T-helper 17 cell (primary cell): ENCODE data around the gene EXOC2. TPM values are rescaled to one million over a fixed set of nuclear protein-coding genes. Genes with fewer than 3 reads are reported as not detected.

ENCODE experiments used
- ATAC-seq: fragments of 150-1000 bp; cut with Tn5 transposase; 2 replicates; pipeline ENCODE4 v1.10.0; 2021; ENCODE audit warnings: mild to moderate bottlenecking, moderate library complexity
- DNase-seq, 3 donors: peaks; one replicate each; pipeline versions ENCODE4 v3.0.0 to v3.0.0-alpha.2; 2020 to 2021
- H3K9me3 ChIP-seq: one replicate; pipeline ENCODE4 v1.7.0; 2013; ENCODE audit warnings: low read length, mild to moderate bottlenecking; ENCODE audit not compliant: control insufficient read depth, poor library complexity, severe bottlenecking
- H3K27ac Mint-ChIP-seq: one replicate; pipeline ENCODE4 v1.8.0; 2022; ENCODE audit warnings: mild to moderate bottlenecking, moderate library complexity, mixed read lengths
- H3K27me3 Mint-ChIP-seq: one replicate; pipeline ENCODE4 v1.8.0; 2022; ENCODE audit warnings: mixed read lengths
- H3K36me3 Mint-ChIP-seq: one replicate; pipeline ENCODE4 v1.8.0; 2022; ENCODE audit warnings: low read depth, mixed read lengths
- H3K4me1 Mint-ChIP-seq: one replicate; pipeline ENCODE4 v1.8.0; 2022; ENCODE audit warnings: mild to moderate bottlenecking, mixed read lengths
- H3K4me3 Mint-ChIP-seq: one replicate; pipeline ENCODE4 v1.8.0; 2022; ENCODE audit warnings: mild to moderate bottlenecking, moderate library complexity, mixed read lengths
- total RNA-seq, 4 donors: library from RNA in 2 of 4; stranded (reverse) in 2 of 4; gene quantifications; one replicate each; pipeline ENCODE4 v1.2.3 and lab custom pipeline; 2022 to 2026

EXOC2 gene
- total RNA-seq, 2 donors from 2014 or later = 30.7 to 30.9 TPM

DNA sequence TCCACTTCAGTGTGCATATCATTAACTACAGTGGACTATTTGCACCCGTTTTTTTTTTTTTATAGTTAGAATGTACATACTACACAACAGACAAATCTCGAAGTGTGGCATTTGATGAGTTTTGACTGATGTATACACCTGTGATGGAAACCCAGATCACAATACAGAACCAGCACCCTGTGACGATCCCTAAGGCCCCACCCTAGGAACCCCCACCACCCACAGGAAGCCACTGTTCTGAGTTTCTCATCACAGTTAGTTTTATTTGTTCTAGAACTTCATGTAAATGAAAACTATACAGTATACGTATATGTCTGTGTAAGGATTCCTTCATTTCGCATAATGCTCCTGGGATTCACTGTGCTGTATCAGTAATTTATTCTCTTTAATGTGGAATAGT, 198.5 kb downstream of the EXOC2 start:
- Mint-ChIP-seq H3K4me1 (peaks cover 56% of the 10 kb centered on the region), H3K4me3 (no peak overlapping the region), H3K36me3 (peaks cover 2% of the 10 kb centered on the region), H3K27me3 (no peaks in the 10 kb centered on the region), H3K27ac (peak overlapping the region; percentile 90)
- peak; percentile 30 for ATAC-seq
- no peaks in the 10 kb centered on the region for H3K9me3 ChIP-seq
- no peak for DNase-seq

GRCh38 chr6:493840-494239, 199.1 kb downstream of the EXOC2 start:
- Mint-ChIP-seq H3K27ac (peak overlapping the region; percentile 90), H3K36me3 (peaks cover 2% of the 10 kb centered on the region), H3K27me3 (no peaks in the 10 kb centered on the region), H3K4me1 (peaks cover 57% of the 10 kb centered on the region), H3K4me3 (peak overlapping the region; percentile 31)
- ATAC-seq (no peak), DNase-seq (no peak)
- no peaks in the 10 kb centered on the region for H3K9me3 ChIP-seq

- H3K4me1 Mint-ChIP-seq = peaks cover 53% of the 10 kb centered on the region
- H3K27ac Mint-ChIP-seq = peak overlapping the region; percentile 90
- DNase-seq (no peak), ATAC-seq (no peak)
- no peaks in the 10 kb centered on the region for H3K36me3 Mint-ChIP-seq
- no peaks in the 10 kb centered on the region for H3K9me3 ChIP-seq
- H3K27me3 Mint-ChIP-seq = no peaks in the 10 kb centered on the region
- H3K4me3 Mint-ChIP-seq = no peak overlapping the region
These were observed 200.0 kb downstream of the EXOC2 start for GRCh38 chr6:492816-493414.

DNA sequence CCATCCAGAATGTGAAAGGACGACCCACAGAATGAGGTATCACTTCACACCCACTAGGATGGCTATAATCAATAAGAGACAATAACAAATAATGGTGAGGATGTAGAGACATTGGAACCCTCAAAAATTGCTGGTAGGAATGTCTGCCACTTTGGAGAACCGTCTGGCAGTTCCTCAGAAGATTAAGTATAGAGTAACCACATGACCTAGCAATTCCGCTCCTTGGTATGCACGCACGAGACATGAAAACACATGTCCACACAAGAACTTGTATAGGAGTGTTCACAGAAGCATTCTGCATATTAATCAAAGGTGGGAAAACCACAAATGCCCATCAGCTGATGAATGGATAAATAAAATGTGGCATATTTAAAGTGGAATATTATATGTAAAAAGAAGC, 200.8 kb downstream of the EXOC2 start:
- H3K4me3 Mint-ChIP-seq = no peak overlapping the region
- H3K9me3 ChIP-seq = no peaks in the 10 kb centered on the region
- no peak for ATAC-seq
- peaks cover 53% of the 10 kb centered on the region for H3K4me1 Mint-ChIP-seq
- no peak for DNase-seq
- H3K27ac Mint-ChIP-seq = peak overlapping the region; percentile 90
- H3K27me3 Mint-ChIP-seq = no peaks in the 10 kb centered on the region
- H3K36me3 Mint-ChIP-seq = no peaks in the 10 kb centered on the region

DNA sequence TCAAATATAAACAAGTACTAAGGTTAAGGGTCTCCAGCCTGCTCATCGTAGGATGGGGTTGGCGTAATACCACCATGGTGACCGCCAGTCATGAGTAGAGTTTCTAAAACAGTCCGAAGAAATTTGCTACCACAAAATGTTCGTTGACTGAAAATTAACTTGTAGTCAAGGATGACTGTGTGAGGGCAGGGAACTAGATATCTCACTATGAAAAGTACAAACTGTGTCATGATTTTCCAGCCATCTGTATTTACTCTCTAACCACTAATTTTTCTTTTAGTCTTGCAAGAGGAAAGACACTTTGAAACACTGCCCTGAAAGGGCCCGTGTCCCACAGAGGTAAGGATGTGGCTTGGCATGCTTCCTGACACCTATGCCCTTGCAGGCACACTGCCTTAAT, 201.7 kb downstream of the EXOC2 start:
- peak; percentile 64 for ATAC-seq
- peak overlapping the region; percentile 90 for H3K27ac Mint-ChIP-seq
- no peaks in the 10 kb centered on the region for H3K36me3 Mint-ChIP-seq
- no peak for DNase-seq
- peaks cover 53% of the 10 kb centered on the region for H3K4me1 Mint-ChIP-seq
- H3K9me3 ChIP-seq = no peaks in the 10 kb centered on the region
- no peaks in the 10 kb centered on the region for H3K27me3 Mint-ChIP-seq
- peak overlapping the region; percentile 36 for H3K4me3 Mint-ChIP-seq

DNA sequence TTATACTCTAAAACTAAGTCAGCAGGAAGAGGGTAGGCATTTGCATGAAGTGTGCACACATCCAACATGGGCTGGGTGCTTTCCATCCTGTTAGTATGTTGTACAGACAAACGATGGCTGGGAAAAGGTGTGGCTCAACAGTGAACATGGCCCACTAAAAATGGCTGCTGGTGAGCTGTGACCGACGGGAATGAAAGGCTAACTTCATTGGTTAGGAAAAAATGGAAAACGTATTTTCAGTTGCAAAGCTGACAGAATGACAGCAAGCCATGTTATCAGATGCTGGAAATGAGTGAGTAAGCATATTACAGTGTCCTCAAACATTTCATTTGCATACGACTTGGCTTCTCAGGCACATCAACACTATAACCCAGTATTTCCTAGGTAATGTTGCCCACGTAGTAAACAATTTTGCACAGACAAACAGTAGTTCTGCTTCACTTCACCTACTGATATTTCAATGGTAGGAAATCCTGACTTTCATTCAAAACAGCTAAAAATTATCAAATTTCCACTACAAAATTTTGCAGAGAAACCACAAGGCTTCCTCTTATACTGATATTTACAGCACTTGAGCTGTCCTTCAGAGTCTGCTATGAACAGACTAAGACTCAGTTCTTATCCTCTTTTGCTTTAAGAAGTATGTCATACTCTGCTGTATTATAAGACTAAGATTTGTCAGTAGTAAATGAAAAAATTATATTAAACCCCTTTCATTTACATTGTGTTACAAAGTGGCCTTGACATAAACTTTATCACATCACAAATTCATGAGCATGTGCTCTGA, 202.5 kb downstream of the EXOC2 start:
- H3K4me1 Mint-ChIP-seq = peaks cover 50% of the 10 kb centered on the region
- DNase-seq (no peak), ATAC-seq (peak; percentile 51)
- no peaks in the 10 kb centered on the region for H3K9me3 ChIP-seq
- H3K27me3 Mint-ChIP-seq = no peaks in the 10 kb centered on the region
- H3K36me3 Mint-ChIP-seq = no peaks in the 10 kb centered on the region
- H3K4me3 Mint-ChIP-seq = peak overlapping the region; percentile 61
- peak overlapping the region; percentile 90 for H3K27ac Mint-ChIP-seq

DNA sequence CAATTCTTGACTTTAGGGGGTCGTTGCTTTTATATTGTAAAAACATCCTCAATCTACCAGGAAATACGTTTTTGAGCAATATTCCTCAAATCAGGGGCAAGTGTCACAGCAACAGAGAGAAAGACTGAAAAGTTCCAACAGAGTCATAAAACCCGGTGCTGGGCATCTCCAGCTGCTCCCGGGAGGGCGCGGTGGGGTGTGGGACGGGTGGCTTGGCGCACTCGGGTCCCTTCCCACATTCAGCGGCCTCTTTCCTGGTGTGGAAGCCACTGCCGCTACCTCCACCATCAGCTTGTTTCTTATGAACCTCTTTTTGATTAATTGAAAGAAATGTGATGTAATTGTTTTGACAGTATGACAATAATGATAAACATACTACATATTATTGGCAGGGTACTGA, 203.2 kb downstream of the EXOC2 start:
- no peaks in the 10 kb centered on the region for H3K27me3 Mint-ChIP-seq
- peaks cover 48% of the 10 kb centered on the region for H3K4me1 Mint-ChIP-seq
- peak overlapping the region; percentile 61 for H3K4me3 Mint-ChIP-seq
- H3K36me3 Mint-ChIP-seq = no peaks in the 10 kb centered on the region
- ATAC-seq = no peak
- no peaks in the 10 kb centered on the region for H3K9me3 ChIP-seq
- DNase-seq = no peak
- H3K27ac Mint-ChIP-seq = peak overlapping the region; percentile 90

GRCh38 chr6:489001-489400, 203.9 kb downstream of the EXOC2 start:
- Mint-ChIP-seq H3K36me3 (peaks cover 3% of the 10 kb centered on the region), H3K27ac (peak overlapping the region; percentile 90), H3K27me3 (no peaks in the 10 kb centered on the region), H3K4me3 (peak overlapping the region; percentile 84), H3K4me1 (peaks cover 48% of the 10 kb centered on the region)
- H3K9me3 ChIP-seq = no peaks in the 10 kb centered on the region
- ATAC-seq (no peak), DNase-seq (no peak)

DNA sequence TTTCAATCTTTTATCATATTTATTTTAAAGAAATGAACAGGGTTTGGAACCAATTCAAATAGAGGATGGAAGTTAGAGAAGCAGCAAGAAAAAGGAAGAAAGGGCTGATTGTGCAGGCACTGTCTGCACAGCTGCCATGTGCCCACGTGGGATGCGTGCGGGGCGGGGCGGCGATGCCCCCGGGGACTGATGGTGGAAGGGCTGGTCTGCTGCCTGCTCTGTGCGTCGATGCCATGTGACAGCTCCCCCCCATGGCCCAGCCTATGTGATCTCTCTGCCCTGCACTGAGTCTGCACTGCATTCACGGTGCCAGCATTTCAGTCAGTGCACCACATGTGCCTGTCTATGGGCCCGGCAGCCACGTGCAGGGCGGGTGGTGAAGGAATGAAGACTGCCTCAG, 205.0 kb downstream of the EXOC2 start:
- ATAC-seq (peak; percentile 40), DNase-seq (no peak)
- H3K27me3 Mint-ChIP-seq = no peaks in the 10 kb centered on the region
- no peaks in the 10 kb centered on the region for H3K9me3 ChIP-seq
- peaks cover 38% of the 10 kb centered on the region for H3K4me1 Mint-ChIP-seq
- H3K27ac Mint-ChIP-seq = peak overlapping the region; percentile 63
- peaks cover 5% of the 10 kb centered on the region for H3K36me3 Mint-ChIP-seq
- H3K4me3 Mint-ChIP-seq = no peak overlapping the region

DNA sequence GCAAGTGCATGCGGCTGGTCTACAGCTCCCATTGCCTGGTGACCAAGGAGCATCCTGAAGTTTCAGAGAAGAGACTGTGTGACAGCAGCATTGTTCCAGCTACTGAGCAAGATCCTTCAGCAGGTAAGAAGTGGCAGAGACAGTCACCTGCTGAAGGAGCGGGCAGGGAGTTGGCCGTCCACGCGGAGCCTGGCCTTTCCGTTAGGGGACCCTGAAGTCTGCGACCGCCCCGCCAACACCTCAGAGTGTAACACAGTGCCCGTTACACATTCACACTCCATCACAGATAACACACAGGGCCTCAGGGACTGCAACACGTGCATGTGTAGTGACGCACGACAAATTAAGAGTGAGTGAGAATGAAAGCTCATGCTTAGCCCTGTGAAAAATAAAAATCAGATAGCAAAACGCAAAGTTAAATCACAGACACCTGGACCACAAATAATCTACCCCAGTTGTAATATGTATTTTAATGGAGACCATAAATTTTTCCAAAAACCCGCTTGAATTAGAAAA, 207.2 kb downstream of the EXOC2 start:
- Mint-ChIP-seq H3K27ac (no peak overlapping the region), H3K4me3 (no peak overlapping the region), H3K36me3 (peaks cover 5% of the 10 kb centered on the region), H3K27me3 (no peaks in the 10 kb centered on the region), H3K4me1 (peaks cover 20% of the 10 kb centered on the region)
- no peak for DNase-seq
- ATAC-seq = no peak
- no peaks in the 10 kb centered on the region for H3K9me3 ChIP-seq

GRCh38 chr6:484746-485145, 208.2 kb downstream of the EXOC2 start:
- Mint-ChIP-seq H3K27me3 (no peaks in the 10 kb centered on the region), H3K4me1 (peaks cover 17% of the 10 kb centered on the region), H3K27ac (no peak overlapping the region), H3K36me3 (peaks cover 5% of the 10 kb centered on the region), H3K4me3 (no peak overlapping the region)
- no peaks in the 10 kb centered on the region for H3K9me3 ChIP-seq
- ATAC-seq (no peak), DNase-seq (no peak)

GRCh38 chr6:484086-484745, 208.7 kb downstream of the EXOC2 start:
- no peak for DNase-seq
- H3K36me3 Mint-ChIP-seq = peaks cover 5% of the 10 kb centered on the region
- no peak for ATAC-seq
- H3K27ac Mint-ChIP-seq = no peak overlapping the region
- H3K4me1 Mint-ChIP-seq = peaks cover 14% of the 10 kb centered on the region
- no peaks in the 10 kb centered on the region for H3K9me3 ChIP-seq
- no peak overlapping the region for H3K4me3 Mint-ChIP-seq
- no peaks in the 10 kb centered on the region for H3K27me3 Mint-ChIP-seq

GRCh38 chr6:475314-475713, 217.6 kb downstream of the EXOC2 start:
- DNase-seq (no peak), ATAC-seq (no peak)
- H3K4me1 Mint-ChIP-seq = peaks cover 32% of the 10 kb centered on the region
- H3K9me3 ChIP-seq = no peaks in the 10 kb centered on the region
- H3K27ac Mint-ChIP-seq = peak overlapping the region; percentile 66
- no peaks in the 10 kb centered on the region for H3K36me3 Mint-ChIP-seq
- H3K27me3 Mint-ChIP-seq = peaks cover 1% of the 10 kb centered on the region
- H3K4me3 Mint-ChIP-seq = peak overlapping the region; percentile 60
